NOMO-1 (cell line): ENCODE measurements around the gene MICAL2.

Experiments
- DNase-seq, 2 experiments: peaks; one replicate each; lab custom pipeline; 2025; ENCODE audit not compliant: unreplicated experiment in 2 of 2; lab: John Stamatoyannopoulos, UW

MICAL2 gene

DNA sequence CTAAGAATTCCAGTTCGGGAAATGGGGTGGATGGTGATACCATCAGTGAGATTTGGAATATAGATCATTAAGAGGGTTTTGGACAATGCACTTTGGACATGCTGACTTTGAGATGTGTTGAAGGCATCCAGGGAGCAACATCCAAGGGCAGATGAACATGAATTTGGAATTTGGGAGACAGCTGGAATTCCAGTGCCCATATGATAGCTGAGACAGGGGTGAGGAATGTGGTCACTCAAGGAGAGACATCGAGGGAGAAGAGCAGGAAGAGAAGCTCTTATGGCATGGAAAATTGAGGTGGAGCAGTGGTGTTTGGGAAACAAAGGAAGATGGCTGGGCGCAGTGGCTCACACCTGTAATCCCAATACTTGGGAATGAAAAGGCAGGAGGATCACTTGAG, 11.8 kb upstream of the MICAL2 start:
- DNase-seq = no peak

DNA sequence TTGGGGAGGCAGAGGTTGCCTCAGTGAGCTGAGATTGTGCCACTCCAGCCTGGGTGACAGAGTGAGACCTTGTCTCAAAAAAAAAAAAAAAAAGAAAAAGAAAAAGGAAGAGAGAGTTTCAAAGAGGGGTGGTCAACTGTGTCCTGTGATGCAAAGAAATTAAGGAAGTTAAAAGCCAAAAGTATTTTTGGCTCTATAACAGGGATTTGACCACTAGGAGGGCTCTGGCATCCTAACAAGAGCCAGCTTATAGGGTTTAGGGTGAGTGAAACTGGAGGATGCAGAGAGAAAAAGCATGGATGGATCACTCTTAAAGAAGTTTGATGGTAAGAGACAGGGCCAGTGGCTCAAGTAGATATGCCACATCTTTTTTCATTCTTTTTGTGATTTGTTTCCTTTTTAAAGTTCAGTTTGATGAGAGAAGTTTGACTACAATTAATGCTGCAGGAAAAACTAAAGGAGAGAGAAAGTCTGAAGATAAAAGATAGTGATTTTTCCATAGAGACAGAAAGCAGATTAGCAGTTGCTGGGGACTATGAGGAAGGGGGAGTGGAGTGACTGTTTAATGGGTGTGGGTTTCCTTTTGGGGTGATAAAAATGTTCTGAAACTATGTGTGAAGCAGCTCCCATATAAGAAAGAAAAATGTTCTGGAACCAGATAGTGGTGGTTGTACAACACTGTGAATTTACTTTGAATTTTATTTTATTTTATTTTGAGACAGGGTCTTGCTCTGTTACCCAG, 11.1 kb upstream of the MICAL2 start:
- DNase-seq = peak; percentile 13 to 61

GRCh38 chr11:12100429-12100828, 10.0 kb upstream of the MICAL2 start:
- DNase-seq = no peak

- DNase-seq = no peak
These were observed 9.5 kb upstream of the MICAL2 start for GRCh38 chr11:12100841-12101242.

- no peak for DNase-seq
These were observed 9.1 kb upstream of the MICAL2 start for GRCh38 chr11:12101318-12101717.

DNA sequence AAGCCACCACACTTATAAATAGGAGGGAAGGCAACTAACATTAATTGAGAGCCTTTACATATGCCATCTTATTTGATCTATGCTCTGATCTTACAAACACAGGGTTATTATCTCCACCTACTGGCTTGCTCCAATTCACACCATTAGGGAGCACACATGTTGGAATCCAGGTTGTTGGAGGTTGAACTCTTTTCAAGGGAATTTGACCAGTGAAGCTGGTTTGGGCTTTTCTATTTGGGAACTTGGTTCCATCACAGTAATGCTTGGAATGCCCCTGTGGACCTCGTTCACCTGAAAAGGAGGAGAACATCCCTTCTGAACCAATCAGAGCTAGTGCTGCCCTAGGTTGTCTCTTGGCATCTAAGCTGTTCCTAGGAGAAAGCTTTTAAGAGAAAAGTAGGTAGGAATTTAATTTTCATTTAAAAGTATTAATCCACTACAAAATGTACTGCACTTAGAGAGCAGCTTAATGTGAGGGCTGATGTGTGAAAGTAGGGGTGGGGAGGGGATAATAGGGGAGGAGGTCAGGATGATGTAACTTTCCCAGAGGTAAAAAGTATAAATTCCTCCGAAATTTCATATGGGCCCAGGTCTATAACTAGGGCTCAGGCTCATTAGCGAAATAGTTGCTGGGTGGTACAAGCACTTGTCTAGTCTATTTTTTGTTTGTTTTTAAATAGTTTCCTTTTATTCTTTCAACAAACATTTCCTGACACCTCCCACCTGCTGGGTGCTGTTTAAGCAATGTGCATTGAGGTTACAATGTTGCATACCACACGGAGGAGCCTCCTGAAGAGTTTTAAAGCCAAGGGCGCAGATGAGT, 7.6 kb upstream of the MICAL2 start:
- DNase-seq = no peak

- DNase-seq = no peak
These were observed 6.8 kb upstream of the MICAL2 start for GRCh38 chr11:12103411-12104225.

- DNase-seq = no peak
These were observed 4.9 kb upstream of the MICAL2 start for GRCh38 chr11:12105471-12105870.

DNA sequence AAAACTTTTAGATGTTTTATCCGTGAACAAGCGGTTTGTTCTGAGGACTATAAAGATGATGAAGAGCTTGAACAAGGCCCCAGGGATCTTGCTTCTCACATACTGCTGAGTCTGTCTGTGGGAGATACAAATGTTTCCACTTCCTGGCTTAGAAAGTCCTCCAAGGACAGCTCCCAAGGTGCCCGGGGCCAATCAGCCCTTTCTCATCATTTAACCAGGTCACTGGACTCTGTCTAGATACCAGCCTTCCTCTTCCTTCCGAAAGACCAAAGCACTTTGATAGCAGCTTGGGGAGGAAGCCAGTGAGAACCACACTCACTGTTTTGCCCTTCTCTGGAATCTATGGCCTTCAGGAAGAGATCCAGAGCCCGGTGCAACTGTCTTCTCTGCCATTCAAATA, 4.3 kb upstream of the MICAL2 start:
- DNase-seq = no peak

- no peak for DNase-seq
These were observed 3.9 kb upstream of the MICAL2 start for GRCh38 chr11:12106501-12106900.

DNA sequence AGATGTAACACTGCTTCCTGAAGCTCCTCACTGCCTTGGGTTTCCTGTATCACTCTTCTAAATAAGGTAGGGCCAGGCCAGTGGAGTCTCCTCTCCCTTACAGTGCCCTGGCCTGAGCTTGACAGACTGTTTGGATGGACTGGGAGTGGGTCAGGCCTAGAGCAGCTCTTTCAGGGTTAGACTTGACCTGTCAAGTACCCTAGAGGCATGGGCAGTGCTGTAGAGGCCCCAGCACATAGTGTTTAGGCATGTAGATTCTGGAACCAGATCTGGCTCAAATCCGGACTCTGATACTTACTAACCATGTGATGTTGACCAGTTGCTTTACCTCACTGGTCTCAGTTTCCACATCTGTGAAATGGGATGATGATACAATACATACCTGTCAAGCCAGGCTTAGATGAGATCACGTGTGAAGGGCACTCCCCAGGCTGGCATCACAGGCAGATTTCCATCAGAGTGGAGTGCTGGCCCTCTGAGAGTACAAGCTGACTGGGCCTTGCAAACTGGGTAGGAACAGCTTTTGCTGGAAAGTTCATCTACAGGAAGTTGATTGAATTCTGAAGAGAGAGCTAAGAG, 1.4 kb upstream of the MICAL2 start:
- no peak for DNase-seq

- no peak for DNase-seq
These were observed 696 bp upstream of the MICAL2 start for GRCh38 chr11:12109591-12110196.

- DNase-seq = peak; percentile 48 to 56
These were observed 541 bp downstream of the MICAL2 start for GRCh38 chr11:12110714-12111548.

GRCh38 chr11:12111549-12112520, 1.4 kb downstream of the MICAL2 start:
- DNase-seq = no peak

DNA sequence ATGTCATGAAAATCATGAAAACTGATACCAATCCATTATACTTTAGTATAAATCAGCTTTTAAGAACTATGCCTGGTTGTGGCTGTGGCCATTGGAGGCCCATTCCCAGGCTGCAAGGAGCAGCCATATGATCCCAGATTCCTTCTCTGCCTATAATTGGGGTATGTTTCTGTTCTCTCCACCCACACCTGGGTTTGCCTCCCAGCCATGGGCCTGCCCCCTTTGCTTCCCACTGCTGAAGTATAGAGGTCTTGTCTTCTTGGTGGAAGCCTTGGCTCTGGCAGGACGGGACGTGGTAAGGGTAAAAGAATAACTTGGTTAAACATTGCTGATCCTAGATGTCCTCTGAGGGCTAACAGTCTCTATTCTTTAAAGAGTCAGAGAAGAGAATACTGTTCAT, 2.4 kb downstream of the MICAL2 start:
- no peak for DNase-seq

GRCh38 chr11:12113294-12113693, 2.9 kb downstream of the MICAL2 start:
- no peak for DNase-seq

DNA sequence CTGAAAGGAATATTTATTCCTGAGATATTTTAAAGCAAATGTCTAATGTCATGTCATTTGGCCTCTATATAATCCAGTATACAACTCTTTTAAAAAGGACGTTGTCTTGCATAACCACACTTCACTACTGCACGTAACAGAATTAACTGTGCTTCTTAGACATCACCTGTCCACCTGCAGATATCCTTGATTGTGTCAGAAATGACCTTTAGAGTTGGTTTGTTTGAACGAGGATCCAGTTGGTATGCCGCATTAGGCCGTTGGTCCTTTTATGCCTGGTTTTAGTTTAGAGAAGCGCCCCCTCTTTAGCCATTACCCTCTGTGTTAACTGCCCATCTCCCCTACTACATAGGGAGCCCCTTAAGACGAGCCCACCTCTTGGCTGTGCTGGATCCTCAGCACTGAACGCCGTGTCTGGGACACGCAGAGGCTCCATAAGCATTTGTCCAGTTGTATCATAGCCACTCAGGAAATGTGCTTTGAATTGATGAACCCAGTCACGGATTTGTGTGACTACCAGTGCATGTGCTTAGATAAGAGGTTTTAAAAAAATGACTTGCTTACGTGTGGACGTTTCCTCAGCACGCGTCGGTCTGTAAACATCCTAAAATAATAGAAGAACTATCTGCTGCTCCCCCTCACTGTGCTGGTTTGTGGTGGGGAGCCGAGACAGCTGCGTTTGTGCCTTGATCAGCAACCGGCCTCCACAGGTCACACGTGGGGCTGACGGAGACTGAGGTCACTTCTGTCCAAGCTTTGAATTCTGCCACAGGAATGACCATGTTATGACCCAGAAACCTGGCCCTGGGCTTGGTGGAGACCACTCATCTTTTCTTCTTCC, 4.0 kb downstream of the MICAL2 start:
- DNase-seq = no peak
